Measurements from ENCODE around the gene STK11IP. TPM values are rescaled to one million over a fixed set of nuclear protein-coding genes. Genes with fewer than 3 reads are reported as not detected.
A peak's percentile ranks its signal among the peaks of the same experiment; 100 is the strongest.

STK11IP gene
- total and polyA plus RNA-seq, 2 of the 13 experiments (the other 11 are each of a cell fraction or from before 2014, with no cell fraction given), result 12.8 to 24.0 TPM

GRCh38 chr2:219567791-219568361, 29.8 kb upstream of the STK11IP start:
- intact Hi-C loops (cut with micrococcal nuclease; ENCODE audit: unreplicated experiment) (no loop called here), in situ Hi-C loops (cut with HindIII; ENCODE audit: extremely low pct_ligation_motif_present, low pct_unique_long_range_greater_than_20kb) (no loop called here)
- BruUV-seq (replicated peaks), result no TSS peak
- no peak overlapping the region for H3K4me3 ChIP-seq (replicated peaks in 1 of 3; ENCODE audit: insufficient read depth in 1 of 3, low read depth in 2 of 3, low read length in 3 of 3)
- peaks cover 21% of the 10 kb centered on the region for H3K79me2 ChIP-seq (ENCODE audit: insufficient read depth, low read length)
- ATAC-seq (no peak), DNase-seq (ENCODE audit: low spot score) (no peak), FAIRE-seq (no peak)
- H3K4me1 ChIP-seq (ENCODE audit: insufficient read depth, low read length), result peaks cover 46% of the 10 kb centered on the region
- H2AFZ ChIP-seq (ENCODE audit: low read length), result no peak overlapping the region
- H3K27me3 ChIP-seq (ENCODE audit: control insufficient read depth in 1 of 2, insufficient read depth in 2 of 2, low read length in 2 of 2), result no peaks in the 10 kb centered on the region
- no peak overlapping the region for H3K4me2 ChIP-seq (ENCODE audit: low read depth, low read length)
- H3K36me3 ChIP-seq (replicated peaks in 1 of 2; ENCODE audit: control insufficient read depth in 1 of 2, insufficient read depth in 2 of 2, low read length in 2 of 2), result peaks cover 19 to 48% of the 10 kb centered on the region in 2 experiments
- no peak overlapping the region for H3K9ac ChIP-seq (ENCODE audit: insufficient read depth, low read depth, low read length)
- H4K20me1 ChIP-seq (ENCODE audit: insufficient read depth, low read length), result no peaks in the 10 kb centered on the region
- H3K9me3 ChIP-seq (ENCODE audit: low read length), result no peaks in the 10 kb centered on the region
- POLR2A ChIA-PET, result interaction anchor here (1.0 to 2.6 kb wide), 3 partner anchors 9 to 30 kb away, joined by 3 to 20 read pairs (median 9); partner anchors contain the start of gene STK11IP
- CTCF ChIA-PET (ENCODE audit: low intra/inter-chr PET ratio, low total read pairs), result no interaction called here
- 96% methylated on average over 35 of the region's 35 CpGs for WGBS (ENCODE audit: low lambda C conversion rate)
- H3K27ac ChIP-seq (ENCODE audit: extremely low read length, insufficient read depth, low read length), result no peak overlapping the region
- TF ChIP-seq PRDM10 (CRISPR knock-in tag; IDR thresholded peaks at IDR 0.05; ENCODE audit: low read depth) (no peak; the same call in 1 of the 2 replicates), SMAD1 (CRISPR knock-in tag; IDR thresholded peaks at IDR 0.05; ENCODE audit: borderline replicate concordance, low read depth) (no peak), ZC3H13 (CRISPR knock-in tag; IDR thresholded peaks at IDR 0.05) (peak; percentile 99), ZBTB34 (CRISPR knock-in tag; IDR thresholded peaks at IDR 0.05) (no peak), HNRNPH1 (optimal IDR thresholded peaks at IDR 0.05; ENCODE audit: low read depth, low read length) (no peak), MNT (IDR thresholded peaks at IDR 0.05) (no peak), CBX5 (CRISPR knock-in tag; IDR thresholded peaks at IDR 0.05; ENCODE audit: borderline replicate concordance) (no peak), ZBED4 (CRISPR knock-in tag; IDR thresholded peaks at IDR 0.05; ENCODE audit: borderline replicate concordance) (no peak), UBTF (CRISPR knock-in tag; IDR thresholded peaks at IDR 0.05) (no peak), SP4 (CRISPR knock-in tag; IDR thresholded peaks at IDR 0.05) (no peak)

Measured in HepG2 (cell line).